ENCODE results near the gene ADCYAP1R1.

DNA sequence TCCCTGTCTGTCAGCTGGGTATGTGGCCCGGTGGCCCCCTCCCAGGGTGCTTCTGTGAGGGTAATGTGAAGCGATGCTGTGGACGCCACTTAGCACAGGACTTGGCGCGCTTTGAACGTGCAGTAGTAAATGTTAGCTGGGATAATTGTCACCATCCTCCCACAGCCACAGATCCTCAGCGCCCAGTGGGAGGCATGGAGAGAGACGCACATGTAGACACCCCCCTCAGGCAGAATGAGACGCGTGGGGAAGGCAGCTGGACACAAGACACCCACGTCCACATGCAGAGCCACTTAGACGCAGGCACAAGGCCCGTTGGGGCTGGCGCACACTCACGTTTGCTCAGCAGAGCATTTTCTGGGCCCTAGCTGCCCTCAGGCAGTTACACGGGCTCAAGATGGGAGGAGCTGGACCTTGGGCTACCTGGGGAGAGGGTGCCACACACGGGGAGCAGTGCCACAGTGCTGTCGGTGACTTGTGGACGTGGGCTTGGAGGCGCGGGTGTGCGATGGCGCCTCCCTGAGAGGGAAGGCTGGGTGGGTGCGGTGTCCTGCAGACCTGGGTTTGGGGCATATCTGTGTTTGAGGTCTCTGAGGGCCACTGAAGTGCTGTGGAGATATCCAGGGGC, 26.4 kb downstream of the ADCYAP1R1 start:
- TF ChIP-seq POLR2AphosphoS5 (IDR thresholded peaks at IDR 0.05) (no peak), EP300 (IDR thresholded peaks at IDR 0.05) (no peak), POLR2A (IDR thresholded peaks at IDR 0.05) (no peak)
- TF ChIP-seq, protein P1, sequence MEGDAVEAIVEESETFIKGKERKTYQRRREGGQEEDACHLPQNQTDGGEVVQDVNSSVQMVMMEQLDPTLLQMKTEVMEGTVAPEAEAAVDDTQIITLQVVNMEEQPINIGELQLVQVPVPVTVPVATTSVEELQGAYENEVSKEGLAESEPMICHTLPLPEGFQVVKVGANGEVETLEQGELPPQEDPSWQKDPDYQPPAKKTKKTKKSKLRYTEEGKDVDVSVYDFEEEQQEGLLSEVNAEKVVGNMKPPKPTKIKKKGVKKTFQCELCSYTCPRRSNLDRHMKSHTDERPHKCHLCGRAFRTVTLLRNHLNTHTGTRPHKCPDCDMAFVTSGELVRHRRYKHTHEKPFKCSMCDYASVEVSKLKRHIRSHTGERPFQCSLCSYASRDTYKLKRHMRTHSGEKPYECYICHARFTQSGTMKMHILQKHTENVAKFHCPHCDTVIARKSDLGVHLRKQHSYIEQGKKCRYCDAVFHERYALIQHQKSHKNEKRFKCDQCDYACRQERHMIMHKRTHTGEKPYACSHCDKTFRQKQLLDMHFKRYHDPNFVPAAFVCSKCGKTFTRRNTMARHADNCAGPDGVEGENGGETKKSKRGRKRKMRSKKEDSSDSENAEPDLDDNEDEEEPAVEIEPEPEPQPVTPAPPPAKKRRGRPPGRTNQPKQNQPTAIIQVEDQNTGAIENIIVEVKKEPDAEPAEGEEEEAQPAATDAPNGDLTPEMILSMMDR (IDR thresholded peaks at IDR 0.05): no peak
